ENCODE data around the gene CENATAC.
"Not testable (repeated sequence)": the region's sequence is repeated elsewhere in the genome, so short reads cannot be mapped to it uniquely, and the experiment has no call there.

The CENATAC gene, protein sequence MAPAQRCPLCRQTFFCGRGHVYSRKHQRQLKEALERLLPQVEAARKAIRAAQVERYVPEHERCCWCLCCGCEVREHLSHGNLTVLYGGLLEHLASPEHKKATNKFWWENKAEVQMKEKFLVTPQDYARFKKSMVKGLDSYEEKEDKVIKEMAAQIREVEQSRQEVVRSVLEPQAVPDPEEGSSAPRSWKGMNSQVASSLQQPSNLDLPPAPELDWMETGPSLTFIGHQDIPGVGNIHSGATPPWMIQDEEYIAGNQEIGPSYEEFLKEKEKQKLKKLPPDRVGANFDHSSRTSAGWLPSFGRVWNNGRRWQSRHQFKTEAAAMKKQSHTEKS

DNA sequence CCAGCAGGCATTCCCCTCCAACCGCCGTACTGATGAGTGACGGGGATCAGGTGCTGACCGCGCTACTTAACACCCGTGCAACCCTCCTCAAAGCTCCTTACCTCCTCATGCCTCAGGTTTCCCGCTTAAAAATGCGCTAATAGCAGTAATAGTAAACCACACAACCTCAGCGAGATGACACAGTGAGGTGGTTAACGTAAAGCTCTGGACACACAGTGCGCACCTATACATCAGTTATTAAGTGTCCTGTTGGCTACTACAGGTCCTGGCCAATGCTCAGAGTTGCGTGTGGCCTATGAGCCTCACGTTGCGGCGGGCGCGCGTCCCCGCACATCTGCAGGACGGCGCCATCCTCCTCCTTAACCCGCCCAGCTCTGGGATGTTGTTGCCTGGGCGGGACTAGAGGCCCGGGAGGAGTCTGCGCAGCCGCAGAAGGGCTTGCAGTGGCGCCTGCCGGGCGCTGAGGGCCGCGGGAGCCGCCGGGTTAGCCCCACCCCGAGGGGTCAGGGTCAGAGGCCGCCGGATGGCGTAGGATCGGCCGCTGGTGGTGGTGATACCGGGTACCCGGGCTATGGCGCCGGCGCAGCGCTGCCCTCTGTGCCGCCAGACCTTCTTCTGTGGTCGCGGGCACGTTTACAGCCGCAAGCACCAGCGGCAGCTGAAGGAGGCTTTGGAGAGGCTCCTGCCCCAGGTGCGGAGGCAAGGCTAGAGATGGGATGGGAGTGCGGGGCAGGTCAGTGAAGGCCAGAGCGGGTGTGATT, at the start of gene CENATAC:
Gene CENATAC, plus strand, starts transcription at position 512 of the 761 bp plus-strand sequence. Its CDS starts 60 bp downstream, at position 572.
- DNase-seq, result peak; percentile 93 to 99

DNA sequence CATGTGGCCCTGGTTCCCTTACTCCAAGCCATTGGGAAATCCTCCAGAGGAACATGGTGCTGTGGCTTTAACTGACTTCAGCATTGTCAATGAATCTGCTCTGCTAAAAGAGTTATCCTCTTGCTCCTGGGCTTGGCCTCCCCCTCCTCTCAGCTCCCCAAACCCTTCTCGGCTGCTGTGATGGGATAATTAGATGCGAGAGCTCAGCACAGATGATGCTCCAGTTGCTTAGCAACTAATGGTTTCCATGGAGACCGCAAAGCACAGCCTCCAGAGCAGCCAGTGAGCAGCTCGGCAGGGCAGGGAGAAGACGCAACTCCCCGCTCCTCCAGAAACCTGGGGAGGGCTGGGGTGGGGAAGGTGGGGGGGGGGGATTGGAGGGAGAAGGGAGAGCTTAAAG, 44.7 kb upstream of the CENATAC start:
- peak; percentile 70 to 76 for DNase-seq

DNA sequence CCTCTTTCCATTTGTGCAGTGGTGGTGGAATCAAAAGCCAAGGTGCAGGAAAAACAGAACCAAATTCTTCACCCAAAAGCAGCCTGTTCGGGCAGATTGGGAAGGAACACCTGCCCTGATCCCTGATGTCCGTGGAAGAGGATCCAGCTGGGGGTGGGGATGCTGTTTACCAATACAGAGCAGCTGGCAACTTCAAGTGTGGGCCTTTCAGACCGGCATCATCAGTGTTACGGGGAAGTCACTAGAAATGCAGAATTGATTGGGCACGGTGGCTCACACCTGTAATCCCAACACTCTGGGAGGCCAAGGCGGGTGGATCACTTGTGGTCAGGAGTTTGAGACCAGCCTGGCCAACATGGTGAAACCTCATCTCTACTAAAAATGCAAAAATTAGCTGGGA, 44.0 kb upstream of the CENATAC start:
- not testable (repeated sequence) for DNase-seq

DNA sequence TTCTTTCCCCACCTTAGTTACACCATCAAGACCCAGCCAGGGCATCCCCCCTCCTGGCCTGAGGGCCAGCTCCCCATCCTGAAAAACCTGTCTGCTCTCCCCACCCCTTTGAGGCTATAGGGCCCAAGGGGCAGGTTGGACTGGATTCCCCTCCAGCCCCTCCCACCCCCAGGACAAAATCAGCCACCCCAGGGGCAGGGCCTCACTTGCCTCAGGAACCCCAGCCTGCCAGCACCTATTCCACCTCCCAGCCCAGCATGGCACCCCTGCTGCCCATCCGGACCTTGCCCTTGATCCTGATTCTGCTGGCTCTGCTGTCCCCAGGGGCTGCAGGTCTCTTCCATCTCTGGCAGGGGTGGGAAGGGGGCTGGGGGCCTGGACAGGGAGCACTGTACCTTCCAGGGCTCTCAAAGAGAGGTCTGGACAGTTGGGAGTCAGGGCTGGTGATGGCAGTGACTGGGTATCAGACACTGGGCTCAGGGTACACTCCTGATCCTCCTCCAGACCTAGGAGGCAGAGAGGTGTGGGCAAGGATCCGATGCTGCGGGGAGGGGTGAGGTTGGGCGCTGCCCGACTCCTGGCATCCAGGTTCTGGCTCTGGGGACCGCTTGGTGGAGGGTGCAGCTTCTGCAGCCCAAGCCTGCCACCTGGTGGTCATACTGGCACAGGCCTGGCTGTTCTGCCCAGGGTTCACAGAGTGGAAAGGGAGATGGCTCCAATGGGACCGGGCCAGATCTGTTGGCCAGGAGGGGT, 41.7 kb upstream of the CENATAC start, which contains the start of gene UPK2:
Gene UPK2, plus strand, starts transcription at position 205 of the 753 bp plus-strand sequence. Its CDS starts 53 bp downstream, at position 258.
- DNase-seq, result peak; percentile 83 to 99

DNA sequence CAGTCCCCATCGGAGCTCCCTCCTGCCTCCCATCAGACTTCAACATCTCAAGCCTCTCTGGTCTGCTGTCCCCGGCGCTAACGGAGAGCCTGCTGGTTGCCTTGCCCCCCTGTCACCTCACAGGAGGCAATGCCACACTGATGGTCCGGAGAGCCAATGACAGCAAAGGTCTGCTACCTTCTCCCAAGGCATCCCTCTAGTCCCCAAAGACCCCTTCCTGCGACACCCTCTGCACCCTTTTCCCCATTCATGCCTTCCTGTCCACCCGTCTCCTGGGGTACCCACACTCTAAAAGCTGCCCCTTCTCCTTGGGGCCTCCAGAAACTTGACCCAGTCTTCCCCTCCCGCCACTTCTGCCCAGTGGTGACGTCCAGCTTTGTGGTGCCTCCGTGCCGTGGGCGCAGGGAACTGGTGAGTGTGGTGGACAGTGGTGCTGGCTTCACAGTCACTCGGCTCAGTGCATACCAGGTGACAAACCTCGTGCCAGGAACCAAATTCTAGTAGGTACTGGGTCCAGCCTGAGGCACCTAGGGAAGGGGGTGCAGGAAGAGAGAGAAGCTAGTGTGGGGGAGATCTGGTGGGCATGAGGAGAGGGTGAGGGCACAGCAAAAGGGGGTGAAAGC, 41.0 kb upstream of the CENATAC start:
- DNase-seq, result no peak

DNA sequence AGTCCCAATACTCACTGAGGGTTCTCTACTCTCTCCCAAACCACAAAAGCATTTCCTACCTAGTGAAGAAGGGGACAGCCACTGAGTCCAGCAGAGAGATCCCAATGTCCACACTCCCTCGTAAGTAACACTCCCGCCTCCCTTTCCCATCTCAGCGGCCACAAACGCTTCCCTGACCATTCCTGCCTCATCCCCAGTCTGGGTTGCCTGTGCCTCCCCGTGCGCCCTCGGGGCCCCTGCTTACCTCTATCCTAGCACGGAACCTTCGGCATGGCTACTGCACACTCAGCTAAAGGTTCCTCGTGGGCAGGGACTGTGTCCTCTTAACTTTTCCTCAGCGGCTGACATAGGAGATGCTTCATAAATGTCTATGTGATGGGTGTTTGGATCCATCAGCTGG, 40.4 kb upstream of the CENATAC start:
- DNase-seq, result no peak

DNA sequence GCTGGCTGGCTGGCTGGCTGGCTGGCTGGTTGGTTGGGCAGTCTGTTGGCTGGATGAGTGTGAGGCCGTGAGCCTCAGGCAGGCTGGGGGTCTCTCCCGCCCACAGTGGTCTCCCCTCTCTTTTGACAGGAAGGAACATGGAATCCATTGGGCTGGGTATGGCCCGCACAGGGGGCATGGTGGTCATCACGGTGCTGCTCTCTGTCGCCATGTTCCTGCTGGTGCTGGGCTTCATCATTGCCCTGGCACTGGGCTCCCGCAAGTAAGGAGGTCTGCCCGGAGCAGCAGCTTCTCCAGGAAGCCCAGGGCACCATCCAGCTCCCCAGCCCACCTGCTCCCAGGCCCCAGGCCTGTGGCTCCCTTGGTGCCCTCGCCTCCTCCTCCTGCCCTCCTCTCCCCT, 40.0 kb upstream of the CENATAC start:
- DNase-seq, result no peak

DNA sequence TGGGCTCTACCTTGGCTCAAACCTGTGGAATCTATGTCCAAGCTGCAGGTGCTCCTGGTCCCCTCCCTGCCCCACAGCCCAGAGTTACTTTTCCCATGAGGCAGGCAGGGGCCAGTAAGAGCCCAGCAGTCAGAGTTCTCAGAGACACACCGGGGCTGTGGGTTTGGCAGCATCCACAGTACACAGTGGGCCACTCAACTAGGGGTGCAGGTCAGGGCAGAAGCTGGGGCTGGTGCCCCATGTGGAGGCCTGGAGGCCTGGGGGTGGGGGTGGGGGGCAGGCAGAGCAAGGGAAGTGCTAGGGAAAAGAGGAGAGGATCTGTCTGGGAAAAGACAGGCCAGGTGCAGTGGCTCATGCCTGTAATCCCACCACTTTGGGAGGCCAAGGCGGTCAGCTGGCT, 39.4 kb upstream of the CENATAC start:
- DNase-seq, result no peak

DNA sequence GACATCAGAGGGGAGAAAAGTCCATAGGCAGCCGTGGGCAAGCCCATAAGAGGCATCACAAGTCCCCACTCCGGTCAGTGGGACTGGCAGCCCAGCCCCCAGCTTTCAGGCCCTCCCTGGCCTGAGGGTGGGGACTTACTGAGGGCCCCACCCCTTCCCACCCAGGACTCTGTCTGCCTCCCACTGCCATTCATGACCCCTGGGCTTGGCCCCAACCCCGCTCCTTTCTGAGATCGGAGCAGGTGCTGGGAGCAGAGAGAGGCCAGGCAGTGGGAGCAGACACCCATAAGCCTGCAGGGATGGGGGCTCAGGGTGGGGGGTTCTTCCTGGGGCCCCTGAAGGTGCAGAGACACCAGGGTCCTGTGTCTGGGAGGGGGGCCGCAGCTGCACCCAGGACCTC, 36.7 kb upstream of the CENATAC start:
- DNase-seq, result no peak

DNA sequence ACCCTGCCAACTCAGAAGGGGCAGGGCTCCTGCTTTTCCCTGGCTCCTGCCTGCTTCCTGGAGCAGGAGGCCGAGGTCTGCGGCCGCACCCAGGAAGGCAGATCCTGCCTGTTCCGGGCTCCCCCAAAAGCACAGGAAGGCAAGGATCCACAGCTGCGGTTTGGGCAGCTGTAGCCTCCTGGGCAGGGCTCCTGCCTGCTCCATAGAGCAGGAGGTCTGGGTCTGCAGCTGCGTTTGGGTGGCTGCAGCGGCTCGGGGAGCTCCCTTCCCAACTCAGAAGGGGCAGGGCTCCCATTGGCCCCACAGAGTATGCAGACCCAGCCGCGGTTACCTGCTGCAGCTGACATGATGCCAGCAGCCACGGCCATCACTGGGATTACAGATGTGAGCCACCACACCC, 36.3 kb upstream of the CENATAC start:
- DNase-seq, result no peak

DNA sequence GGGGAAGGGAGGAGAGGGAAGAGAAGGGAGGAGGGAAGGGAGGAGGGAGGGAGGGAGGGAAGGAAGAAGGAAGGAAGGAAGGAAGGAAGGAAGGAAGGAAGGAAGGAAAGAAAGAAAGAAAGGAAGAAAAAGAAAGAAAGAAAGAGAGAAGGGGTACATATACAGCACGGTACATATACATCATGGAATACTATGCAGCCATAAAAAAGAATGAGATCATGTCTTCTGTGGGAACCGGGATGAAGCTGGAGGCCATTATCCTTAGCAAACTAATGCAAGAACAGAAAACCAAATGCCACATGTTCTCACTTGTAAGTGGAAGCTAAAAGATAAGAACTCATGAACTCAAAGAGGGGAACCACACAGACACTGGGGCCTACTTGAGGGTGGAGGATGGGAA, 28.4 kb upstream of the CENATAC start:
- DNase-seq, result not testable (repeated sequence)

DNA sequence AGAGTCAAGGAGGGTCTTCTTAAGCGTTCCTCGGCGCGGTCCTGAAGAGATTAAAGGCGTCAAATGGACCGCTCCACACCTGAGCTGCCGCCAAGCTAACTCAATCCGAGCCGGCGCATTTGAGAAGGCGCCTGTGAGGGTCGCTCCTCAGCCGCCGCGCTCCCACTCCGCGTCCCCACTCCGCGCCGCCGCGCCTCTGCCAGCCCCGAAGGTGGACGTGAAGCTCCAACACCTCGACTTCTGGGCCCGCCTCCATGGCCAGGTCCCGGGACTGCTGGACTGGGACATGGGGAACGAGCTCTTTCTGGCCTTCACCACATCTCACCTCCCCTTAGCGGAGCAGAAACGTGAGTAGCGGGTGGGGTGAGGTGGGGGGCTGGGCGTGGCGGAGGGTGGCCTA, 26.3 kb upstream of the CENATAC start, which contains the start of gene FOXR1:
Gene FOXR1, plus strand, starts transcription at position 116 of the 400 bp plus-strand sequence. Its CDS starts 171 bp downstream, at position 287.
- DNase-seq, result no peak

DNA sequence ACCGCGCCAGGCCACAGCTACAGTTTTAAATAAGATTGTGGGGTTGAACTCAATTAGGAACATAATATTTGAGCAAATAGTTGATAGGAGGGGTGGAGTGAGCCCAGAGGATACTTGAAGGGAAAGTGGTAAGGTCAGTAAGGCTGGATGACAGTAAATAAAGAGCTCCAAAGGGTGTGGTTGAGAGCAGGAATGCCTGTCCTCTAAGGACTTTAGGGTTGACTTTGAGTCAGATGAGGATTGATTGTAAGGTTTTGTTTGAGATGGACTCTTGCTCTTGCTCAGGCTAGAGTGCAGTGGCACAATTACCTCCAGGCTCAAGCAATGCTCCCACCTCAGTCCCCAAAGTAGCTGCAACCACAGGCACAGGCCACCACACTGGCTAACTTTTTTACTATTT, 24.0 kb upstream of the CENATAC start:
- DNase-seq, result no peak

DNA sequence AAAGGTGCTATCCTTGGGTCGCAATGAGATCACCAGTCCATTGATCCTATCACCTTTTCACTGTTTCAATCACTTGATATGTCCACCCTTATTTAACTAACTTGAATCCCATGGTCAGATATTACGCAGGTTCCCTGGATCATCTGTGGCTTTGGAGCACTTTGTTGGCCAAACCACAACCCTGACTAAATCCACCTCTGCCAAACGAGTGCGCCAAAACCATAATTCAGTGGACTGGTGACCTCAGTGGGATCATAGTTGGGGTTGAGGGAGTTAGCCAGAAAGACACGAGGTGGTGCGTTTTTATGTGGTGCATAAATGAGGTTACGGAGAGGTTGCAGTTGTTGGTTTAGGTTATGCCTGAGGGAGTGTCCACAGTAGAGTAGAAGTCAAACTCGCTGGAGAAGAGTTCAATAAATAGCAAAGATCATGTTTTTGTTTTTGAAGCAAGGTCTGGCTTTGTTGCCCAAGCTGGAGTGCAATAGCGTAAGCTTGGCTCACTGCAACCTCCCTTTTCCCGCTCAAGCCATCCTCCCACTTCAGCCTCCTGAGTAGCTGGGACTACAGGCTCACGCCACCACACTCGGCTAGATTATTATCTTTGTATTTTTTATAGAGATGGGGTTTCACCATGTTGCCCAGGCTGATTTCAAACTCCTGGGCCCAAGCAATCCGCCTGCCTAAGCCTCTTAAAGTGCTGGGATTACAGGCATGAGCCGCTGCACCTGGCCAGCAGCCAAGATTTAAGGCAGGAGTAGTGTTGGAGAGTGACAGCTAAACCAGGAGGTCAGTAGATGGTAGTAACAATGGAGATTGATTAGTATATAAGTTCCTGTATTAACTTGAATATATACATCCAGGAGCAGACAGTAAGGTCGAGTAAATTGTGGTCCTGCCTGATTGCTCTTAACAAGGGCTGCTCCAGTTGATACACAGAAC, 21.9 kb upstream of the CENATAC start:
- DNase-seq, result no peak

DNA sequence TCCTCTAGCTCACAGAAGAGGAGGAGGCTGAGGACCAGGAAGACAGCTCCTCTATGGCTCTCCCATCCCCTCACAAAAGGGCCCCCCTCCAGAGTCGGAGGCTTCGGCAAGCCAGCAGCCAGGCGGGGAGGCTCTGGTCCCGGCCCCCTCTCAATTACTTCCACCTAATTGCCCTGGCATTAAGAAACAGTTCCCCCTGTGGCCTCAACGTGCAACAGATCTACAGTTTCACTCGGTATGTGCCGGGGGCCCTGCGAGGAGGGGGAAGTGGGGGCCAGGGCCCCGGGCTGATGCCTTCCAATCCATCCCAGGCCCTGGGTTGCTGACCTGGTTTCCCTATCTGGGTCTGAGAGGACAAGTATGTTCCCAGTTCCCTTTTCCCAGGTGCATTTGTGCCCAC, 18.5 kb upstream of the CENATAC start:
- no peak for DNase-seq

DNA sequence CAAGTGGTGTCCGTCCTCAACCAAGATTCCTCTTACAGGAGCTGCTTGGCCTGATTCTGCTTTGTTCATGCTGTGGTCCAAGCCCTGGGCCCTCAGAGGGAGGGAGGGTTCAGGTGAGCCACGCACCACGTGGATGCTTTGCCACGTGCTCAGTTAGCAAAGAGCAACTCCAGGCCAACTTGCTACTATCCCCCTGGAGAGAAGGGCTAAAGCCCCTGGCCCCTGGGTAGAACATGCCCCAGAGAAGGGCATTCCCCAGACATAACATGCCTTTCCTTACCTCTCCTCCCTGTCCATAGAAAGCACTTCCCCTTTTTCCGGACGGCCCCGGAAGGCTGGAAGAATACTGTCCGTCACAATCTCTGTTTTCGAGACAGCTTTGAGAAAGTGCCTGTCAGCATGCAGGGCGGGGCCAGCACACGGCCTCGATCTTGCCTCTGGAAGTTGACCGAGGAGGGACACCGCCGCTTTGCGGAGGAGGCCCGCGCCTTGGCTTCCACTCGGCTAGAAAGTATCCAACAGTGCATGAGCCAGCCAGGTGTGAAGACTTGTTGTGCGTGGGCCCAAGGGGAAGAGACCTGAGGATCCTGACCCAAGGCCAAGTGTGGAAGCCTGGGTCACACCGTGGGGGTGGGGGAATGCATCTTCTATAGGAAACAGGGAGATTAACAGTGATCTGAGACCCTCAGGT, 17.6 kb upstream of the CENATAC start:
- DNase-seq, result no peak

DNA sequence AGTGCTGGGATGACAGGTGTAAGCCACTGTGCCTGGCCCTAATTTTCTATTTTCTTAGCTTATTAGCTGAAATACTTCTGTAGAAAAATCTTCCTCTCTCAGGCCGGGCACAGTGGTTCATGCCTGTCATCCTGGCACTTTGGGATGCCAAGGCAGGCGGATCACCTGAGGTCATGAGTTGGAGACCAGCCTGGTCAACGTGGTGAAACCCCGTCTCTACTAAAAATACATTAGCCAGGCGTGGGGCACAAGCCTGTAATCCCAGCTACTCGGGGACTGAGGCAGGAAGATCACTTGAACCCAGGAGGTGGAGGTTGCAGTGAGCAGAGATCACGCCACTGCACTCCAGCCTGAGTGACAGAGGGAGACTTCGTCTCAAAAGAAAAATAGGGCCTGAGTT, 13.6 kb upstream of the CENATAC start:
- DNase-seq, result not testable (repeated sequence)

DNA sequence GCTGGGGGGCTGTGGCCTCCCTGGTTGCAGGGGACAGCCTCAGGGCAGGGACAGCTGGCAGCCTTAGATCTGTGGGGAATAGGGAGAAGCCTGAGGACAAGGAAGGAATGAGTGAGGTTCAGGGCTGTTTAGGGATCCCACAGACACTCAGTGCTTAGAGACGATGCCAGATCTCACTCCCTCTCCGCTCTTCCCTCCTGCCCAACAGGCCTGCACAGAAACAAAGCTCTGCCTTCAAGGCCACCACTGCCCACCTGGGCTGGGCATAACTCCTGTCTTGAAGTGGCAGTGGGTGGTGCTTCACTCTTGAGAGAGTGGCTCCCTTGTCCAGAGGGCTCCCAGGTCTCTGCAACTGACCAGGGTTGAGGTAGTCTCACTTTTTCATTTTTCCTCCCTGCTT, 13.1 kb upstream of the CENATAC start:
- DNase-seq, result no peak

DNA sequence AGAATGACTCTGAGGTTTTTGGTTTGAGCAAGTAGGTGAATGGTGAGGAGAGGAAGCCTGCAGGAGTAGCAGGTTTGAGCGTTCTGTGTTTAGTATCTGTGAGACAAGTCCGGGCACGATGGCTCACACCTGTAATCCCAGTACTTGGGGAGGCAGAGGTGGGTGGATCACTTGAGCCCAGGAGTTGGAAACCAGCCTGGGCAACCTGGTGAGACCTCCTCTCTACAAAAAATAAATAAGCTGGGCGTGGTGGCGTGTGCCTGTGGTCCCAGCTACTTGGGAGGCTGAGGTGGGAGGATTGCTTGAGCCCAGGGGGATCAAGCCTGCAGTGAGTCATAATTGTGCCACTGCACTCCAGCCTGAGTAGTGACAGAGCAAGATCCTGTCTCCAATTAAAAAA, 9.7 kb upstream of the CENATAC start:
- DNase-seq, result peak; percentile 72 to 85

DNA sequence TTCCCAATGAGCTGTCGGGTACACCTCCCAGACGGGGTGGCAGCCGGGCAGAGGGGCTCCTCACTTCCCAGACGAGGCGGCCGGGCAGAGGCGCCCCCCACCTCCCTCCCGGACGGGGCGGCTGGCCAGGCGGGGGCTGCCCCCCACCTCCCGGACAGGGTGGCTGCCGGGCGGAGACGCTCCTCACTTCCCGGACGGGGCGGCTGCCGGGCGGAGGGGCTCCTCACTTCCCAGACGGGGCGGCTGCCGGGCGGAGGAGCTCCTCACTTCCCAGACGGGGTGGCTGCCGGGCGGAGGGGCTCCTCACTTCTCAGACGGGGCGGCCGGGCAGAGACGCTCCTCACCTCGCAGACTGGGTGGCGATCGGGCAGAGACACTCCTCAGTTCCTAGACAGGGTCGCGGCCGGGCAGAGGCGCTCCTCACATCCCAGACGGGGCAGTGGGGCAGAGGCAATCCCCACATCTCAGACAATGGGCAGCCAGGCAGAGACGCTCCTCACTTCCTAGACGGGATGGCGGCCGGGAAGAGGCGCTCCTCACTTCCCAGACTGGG, 6.4 kb upstream of the CENATAC start:
- DNase-seq, result not testable (repeated sequence)
